ENCODE data around the gene GRID1.
"Not testable (repeated sequence)": the region's sequence is repeated elsewhere in the genome, so short reads cannot be mapped to it uniquely, and the experiment has no call there.

The GRID1 gene

GRCh38 chr10:86253091-86254072 lies 113.2 kb downstream of the GRID1 start:
- no peak for DNase-seq (ENCODE audit: low read depth)

DNA sequence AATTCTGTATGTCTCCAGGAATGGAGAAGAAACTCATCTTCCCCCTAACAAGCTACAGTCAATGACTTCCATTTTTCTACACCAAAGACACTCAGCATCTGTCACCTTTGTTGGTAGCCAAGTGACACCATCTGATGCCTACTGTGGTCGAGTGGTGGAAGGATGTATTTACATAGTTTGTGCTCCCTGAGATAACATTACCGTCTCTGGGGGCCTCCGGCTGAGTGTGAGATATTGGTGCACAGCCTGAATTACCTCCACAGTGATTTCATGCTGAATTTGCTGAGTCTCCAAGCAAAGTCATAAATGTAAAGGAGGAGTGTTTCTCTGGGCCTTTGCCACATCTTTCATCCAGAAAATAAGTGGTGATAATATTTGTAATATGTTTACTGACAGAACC lies 114.0 kb downstream of the GRID1 start:
- no peak for DNase-seq (ENCODE audit: low read depth)

DNA sequence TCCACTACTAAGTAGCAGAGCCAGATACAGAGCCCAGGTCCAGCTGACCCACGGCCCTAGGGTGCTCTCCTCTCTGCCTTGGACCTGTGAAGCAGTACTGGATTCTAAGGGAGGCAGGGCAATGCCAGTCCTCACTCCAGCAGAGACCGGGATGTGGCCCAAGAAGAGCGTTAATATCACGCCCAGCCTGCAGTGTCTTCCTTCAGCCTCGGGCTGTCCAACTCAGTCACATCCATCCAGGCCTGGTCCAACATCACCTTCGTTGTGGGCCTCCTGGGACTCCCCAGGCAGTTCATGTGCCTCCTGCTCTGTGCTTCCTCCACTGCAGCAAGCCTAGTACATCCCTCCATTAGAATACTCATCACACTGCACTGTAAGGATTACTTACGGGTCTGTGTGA lies 114.5 kb downstream of the GRID1 start:
- DNase-seq (ENCODE audit: low read depth), result no peak

GRCh38 chr10:86251426-86251825 lies 115.2 kb downstream of the GRID1 start:
- DNase-seq (ENCODE audit: low read depth), result no peak

GRCh38 chr10:86250399-86250798 lies 116.2 kb downstream of the GRID1 start:
- no peak for DNase-seq (ENCODE audit: low read depth)

DNA sequence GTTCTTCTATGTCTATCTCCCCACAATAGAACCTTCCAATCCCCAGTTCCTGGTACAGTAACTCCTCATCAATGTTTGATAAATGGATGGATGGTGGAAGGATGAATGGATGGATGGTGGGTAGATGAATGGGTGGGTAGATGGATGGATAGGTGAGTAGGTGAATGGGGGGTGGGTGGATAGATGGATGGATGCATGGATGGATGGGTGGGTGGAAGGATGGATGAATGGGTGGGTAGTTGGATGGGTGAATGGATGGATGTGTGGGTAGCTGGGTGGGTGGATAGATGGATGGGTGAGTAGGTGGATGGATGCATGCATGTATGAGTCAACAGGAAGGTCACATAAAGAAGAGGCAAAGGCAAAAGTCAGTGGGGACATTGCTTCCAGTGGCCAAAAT lies 116.8 kb downstream of the GRID1 start:
- DNase-seq (ENCODE audit: low read depth), result no peak

GRCh38 chr10:86248062-86248461 lies 118.5 kb downstream of the GRID1 start:
- no peak for DNase-seq (ENCODE audit: low read depth)

DNA sequence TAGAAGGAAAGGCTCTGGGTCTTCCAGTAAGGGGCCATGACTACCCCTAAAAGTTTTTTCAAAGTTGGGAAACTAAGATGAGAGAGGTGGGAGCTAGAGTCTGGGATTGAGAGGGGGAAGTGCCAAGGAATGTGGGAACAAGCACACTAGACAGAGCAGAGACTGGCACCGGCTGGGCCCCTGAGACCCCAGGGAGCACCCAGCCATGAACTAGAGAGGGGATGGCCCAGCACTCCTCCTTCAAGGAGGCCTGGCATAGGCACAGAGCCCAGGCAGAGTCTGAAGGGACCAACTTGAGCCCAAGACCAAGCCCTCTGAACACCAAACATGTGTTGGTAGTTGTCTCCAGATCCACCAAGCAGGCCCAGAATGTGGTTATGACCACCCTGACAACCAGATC lies 119.0 kb downstream of the GRID1 start:
- DNase-seq (ENCODE audit: low read depth), result no peak

DNA sequence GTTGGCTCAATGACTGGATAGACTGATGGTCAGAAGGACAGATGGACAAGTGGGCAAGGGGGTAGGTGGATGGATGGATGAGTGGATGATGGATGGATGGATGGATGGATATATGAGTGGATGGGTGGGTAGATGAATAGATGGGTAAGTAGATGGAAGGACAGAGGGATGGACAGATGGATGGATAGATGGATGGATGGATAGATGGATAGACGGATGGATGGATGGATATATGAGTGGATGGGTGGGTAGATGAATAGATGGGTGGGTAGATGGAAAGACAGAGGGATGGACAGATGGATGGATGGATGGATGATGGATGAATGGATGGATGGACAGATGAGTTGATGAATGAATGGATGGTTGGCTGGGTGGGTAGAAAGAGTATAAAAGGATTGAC lies 119.5 kb downstream of the GRID1 start:
- DNase-seq (ENCODE audit: low read depth), result no peak

- DNase-seq (ENCODE audit: low read depth), result no peak
These were observed 120.2 kb downstream of the GRID1 start for GRCh38 chr10:86246279-86246940.

DNA sequence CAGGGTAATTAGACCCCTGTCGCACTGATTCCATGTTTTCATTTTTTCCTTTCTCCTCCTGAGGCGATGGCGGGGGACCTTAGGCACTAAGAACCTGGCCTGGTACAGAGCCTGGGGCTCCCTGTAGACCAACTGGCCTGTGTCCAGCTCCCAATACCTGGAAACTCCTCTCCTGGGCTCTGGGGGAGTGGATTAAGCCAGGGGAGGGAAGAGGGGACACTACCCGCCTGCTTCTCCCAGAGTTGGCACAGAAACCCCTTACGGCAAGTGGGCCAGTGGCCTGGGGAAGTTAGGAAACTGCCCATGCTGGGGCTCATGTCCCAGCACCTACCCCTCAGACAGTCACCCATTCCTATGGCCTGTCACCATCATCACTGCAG lies 121.6 kb downstream of the GRID1 start:
- no peak for DNase-seq (ENCODE audit: low read depth)

DNA sequence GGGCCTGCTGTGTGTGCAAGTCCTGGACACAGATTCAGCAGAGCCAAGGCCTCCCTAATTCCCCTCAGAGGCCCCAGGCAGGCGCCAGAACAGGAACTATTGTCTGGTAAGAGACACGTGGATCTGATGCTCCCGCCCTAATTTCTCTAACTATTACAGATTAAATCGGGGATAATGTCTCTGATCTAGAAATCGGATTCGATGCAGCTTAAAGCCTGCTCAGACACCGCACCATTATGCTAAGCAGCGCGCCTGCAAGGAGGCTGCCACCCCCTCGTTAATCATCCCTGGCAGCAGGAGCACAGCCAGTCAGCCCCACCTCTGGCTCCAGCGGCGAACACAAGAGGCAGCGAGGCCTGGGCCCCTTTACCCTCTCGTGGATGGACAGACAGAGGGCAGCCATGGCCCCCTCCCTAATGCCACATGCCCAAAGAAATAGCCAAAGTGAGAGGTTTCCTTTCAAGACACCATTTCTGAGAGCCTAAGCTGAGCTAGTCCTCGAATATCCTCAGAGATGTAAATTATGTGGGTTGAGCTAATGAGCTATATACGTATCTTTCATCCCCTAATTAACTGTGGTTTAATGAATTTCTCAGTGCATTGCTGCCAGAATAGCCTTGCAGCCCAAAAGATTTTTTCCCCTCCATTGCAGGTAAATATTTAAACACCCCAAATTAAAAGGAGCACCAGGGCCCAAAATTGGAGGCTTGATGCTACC lies 122.1 kb downstream of the GRID1 start:
- DNase-seq (ENCODE audit: low read depth), result no peak

GRCh38 chr10:86243651-86244155 lies 122.9 kb downstream of the GRID1 start:
- DNase-seq (ENCODE audit: low read depth), result no peak

DNA sequence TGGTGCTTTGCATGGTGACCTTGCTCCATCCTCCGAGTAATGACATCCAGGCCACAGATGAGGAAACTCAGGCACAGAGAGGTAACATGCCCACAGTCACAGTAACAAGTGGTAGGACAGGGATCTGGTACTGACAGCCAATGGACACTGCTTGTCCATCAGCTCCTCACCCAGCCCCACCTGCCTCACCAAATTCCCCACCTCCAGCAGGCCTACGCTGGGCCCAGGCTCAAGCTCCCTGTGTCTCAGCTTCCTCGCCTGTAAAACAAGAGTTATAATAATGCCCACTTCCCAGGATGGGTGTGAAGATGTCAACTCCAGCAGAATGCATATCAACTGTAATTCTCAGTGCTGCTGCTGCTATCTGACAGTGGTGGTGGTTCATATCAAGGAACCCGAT lies 123.8 kb downstream of the GRID1 start:
- DNase-seq (ENCODE audit: low read depth), result no peak

DNA sequence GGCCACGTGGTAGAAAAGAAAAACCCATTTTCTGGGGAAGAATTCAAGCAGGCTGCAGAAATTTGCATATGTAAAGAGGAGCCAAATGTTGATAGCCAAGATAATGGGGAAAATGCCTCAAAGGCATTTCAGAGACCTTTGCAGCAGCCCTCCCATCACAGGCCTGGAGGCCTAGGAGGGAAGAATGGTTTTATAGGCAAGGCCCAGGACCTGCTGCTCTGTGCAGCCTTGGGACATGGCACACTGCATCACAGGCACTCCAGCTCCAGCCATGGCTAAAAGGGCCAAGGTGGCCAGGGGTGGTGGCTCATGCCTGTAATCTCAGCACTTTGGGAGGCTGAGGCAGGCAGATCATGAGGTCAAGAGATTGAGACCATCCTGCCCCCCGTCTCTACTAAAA lies 128.5 kb downstream of the GRID1 start:
- DNase-seq (ENCODE audit: low read depth), result not testable (repeated sequence)

- DNase-seq (ENCODE audit: low read depth), result no peak
These were observed 131.9 kb downstream of the GRID1 start for GRCh38 chr10:86234541-86235270.

DNA sequence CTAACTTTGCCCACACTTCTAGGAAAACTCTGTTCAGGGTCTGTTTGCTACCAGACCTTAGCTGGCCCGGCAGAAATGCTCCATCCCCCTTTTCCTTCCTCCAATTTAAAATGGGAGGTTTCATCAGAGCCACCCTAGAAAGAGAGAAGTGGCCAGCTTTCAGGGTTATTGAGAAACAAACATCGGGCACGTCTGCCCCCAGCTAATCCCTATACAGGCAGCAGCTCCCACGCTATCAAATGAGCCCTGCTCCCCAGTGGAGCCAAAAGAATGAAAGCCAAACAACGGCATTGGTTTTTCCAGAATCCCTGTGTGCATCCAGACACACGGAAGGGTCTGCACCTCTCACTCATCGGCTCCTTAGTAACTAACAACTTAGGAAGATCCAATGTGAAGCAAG lies 132.5 kb downstream of the GRID1 start:
- DNase-seq (ENCODE audit: low read depth), result no peak

- no peak for DNase-seq (ENCODE audit: low read depth)
These were observed 133.5 kb downstream of the GRID1 start for GRCh38 chr10:86233131-86233530.

- DNase-seq (ENCODE audit: low read depth), result no peak
These were observed 134.0 kb downstream of the GRID1 start for GRCh38 chr10:86232644-86233043.

- no peak for DNase-seq (ENCODE audit: low read depth)
These were observed 134.6 kb downstream of the GRID1 start for GRCh38 chr10:86231796-86232560.

GRCh38 chr10:86230557-86231180 lies 135.9 kb downstream of the GRID1 start:
- no peak for DNase-seq (ENCODE audit: low read depth)

All from stimulated activated CD8-positive, alpha-beta memory T cell treated with anti-CD3 and anti-CD28 coated beads, Interleukin-4, amount 100 ng/mL, for 24 hours (primary cell).